H1 (cell line): ENCODE measurements around the gene TRAPPC11. TPM values are rescaled to one million over a fixed set of nuclear protein-coding genes. Genes with fewer than 3 reads are reported as not detected.

ENCODE experiments used
- CTCF ChIA-PET: fragments of 300-600 bp; sonication (Branson Sonifier 250); formaldehyde crosslinking; loops from one replicate; lab custom pipeline; 2021; ENCODE audit not compliant: partially characterized antibody; lab: Charles Lee
- POLR2A ChIA-PET: fragments of 300-600 bp; sonication (Branson Sonifier 250); formaldehyde crosslinking; loops from one replicate; lab custom pipeline; 2021; ENCODE audit warnings: inconsistent platforms; ENCODE audit not compliant: partially characterized antibody; lab: Charles Lee
- DNase-seq, 2 experiments: peaks; one replicate each; pipeline versions ENCODE4 v3.0.0 to v3.0.0-alpha.2; 2010 to 2022; ENCODE audit warnings: low spot score in 2 of 2, low read depth in 1 of 2, mixed read lengths in 1 of 2
- FAIRE-seq: peaks from 2 replicates; lab custom pipeline; 2011; peaks lifted over from hg19 to GRCh38; lab: Jason Lieb, UNC
- H2AFZ ChIP-seq: 2 replicates; pipeline ENCODE4 v1.8.1; 2012; ENCODE audit warnings: low read length, inconsistent platforms
- H2AK5ac ChIP-seq: 2 replicates; pipeline ENCODE4 v1.6.1; 2013; ENCODE audit warnings: low read depth, low read length
- H2BK120ac ChIP-seq: replicated peaks from 2 replicates; pipeline ENCODE3; 2013; ENCODE audit warnings: low read depth, low read length, inconsistent platforms
- H2BK12ac ChIP-seq: 2 replicates; pipeline ENCODE4 v1.6.1; 2013; ENCODE audit warnings: low read depth, low read length
- H2BK15ac ChIP-seq: 2 replicates; pipeline ENCODE4 v1.6.1; 2013; ENCODE audit warnings: low read length
- H2BK20ac ChIP-seq: 2 replicates; pipeline ENCODE4 v1.6.1; 2013; ENCODE audit warnings: low read length
- H2BK5ac ChIP-seq: 2 replicates; pipeline ENCODE4 v1.6.1; 2013; ENCODE audit warnings: low read depth, low read length
- H3K14ac ChIP-seq: 2 replicates; pipeline ENCODE4 v1.6.1; 2013; ENCODE audit warnings: inconsistent platforms; ENCODE audit not compliant: insufficient read length
- H3K18ac ChIP-seq: 2 replicates; pipeline ENCODE4 v1.6.1; 2013; ENCODE audit warnings: low read length; ENCODE audit errors: extremely low read depth
- H3K23ac ChIP-seq: 2 replicates; pipeline ENCODE4 v1.6.1; 2013; ENCODE audit warnings: inconsistent platforms; ENCODE audit not compliant: insufficient read length
- H3K23me2 ChIP-seq: 2 replicates; pipeline ENCODE4 v1.6.1; 2013; ENCODE audit warnings: low read depth, low read length
- H3K27ac ChIP-seq: 2 replicates; pipeline ENCODE4 v1.6.1; 2011; ENCODE audit warnings: low read depth, low read length, inconsistent platforms
- H3K27me3 ChIP-seq, 4 experiments: replicated peaks in 1 of 4; 1 replicate in 1 of 4; 2 replicates in 3 of 4; pipeline versions ENCODE4 v1.6.1 to v1.8.1; 2011 to 2013; ENCODE audit warnings: low read length in 3 of 4, mild to moderate bottlenecking in 3 of 4, inconsistent platforms in 2 of 4, mixed read lengths in 2 of 4, moderate library complexity in 1 of 4; ENCODE audit not compliant: control insufficient read depth in 3 of 4, insufficient read depth in 3 of 4; ENCODE audit errors: extremely low read depth in 1 of 4
- H3K36me3 ChIP-seq, 4 experiments: 2 replicates each; pipeline versions ENCODE4 v1.6.1 to v1.8.1; 2011 to 2013; ENCODE audit warnings: mild to moderate bottlenecking in 4 of 4, low read length in 3 of 4, moderate library complexity in 2 of 4, control low read depth in 1 of 4, inconsistent platforms in 1 of 4; ENCODE audit not compliant: insufficient read depth in 4 of 4, control insufficient read depth in 2 of 4
- H3K4ac ChIP-seq: replicated peaks from 2 replicates; pipeline ENCODE3; 2013; ENCODE audit warnings: low read length, low read depth, mixed read lengths, inconsistent platforms; ENCODE audit not compliant: insufficient read length
- H3K4me1 ChIP-seq, 4 experiments: replicated peaks in 1 of 4; 1 replicate in 1 of 4; 2 replicates in 3 of 4; pipeline versions ENCODE4 v1.6.1 to v1.8.1; 2011 to 2013; ENCODE audit warnings: low read length in 3 of 4, inconsistent platforms in 2 of 4, mixed read lengths in 1 of 4; ENCODE audit not compliant: insufficient read depth in 4 of 4, control insufficient read depth in 3 of 4
- H3K4me2 ChIP-seq, 2 experiments: 2 replicates each; pipeline versions ENCODE4 v1.6.1 to v1.8.1; 2011 to 2013; ENCODE audit warnings: low read depth in 2 of 2, low read length in 2 of 2, control low read depth in 1 of 2, inconsistent platforms in 1 of 2, mild to moderate bottlenecking in 1 of 2; ENCODE audit not compliant: insufficient read depth in 1 of 2
- H3K4me3 ChIP-seq, 4 experiments: fragments of 200-600, 300-600 bp in 1 of 4; sonication (generic), shearing (Covaris generic), sonication (Bioruptor Twin) in 1 of 4; 2 replicates each; pipeline versions ENCODE4 v1.5.1 to v1.8.1; 2011 to 2016; ENCODE audit warnings: low read length in 4 of 4, low read depth in 3 of 4, control low read depth in 2 of 4, inconsistent platforms in 2 of 4, mild to moderate bottlenecking in 2 of 4, mixed read lengths in 1 of 4, moderate library complexity in 1 of 4; ENCODE audit not compliant: insufficient read depth in 2 of 4; ENCODE audit errors: extremely low read depth in 1 of 4
- H3K56ac ChIP-seq: replicated peaks from 2 replicates; pipeline ENCODE3; 2013; ENCODE audit warnings: low read depth, mild to moderate bottlenecking, mixed read lengths, low read length, inconsistent platforms; ENCODE audit not compliant: insufficient read length
- H3K79me1 ChIP-seq: 2 replicates; pipeline ENCODE4 v1.6.1; 2013; ENCODE audit warnings: low read depth, low read length, control low read depth
- H3K79me2 ChIP-seq, 2 experiments: 2 replicates each; pipeline versions ENCODE4 v1.6.1 to v1.8.1; 2012 to 2013; ENCODE audit warnings: low read length in 2 of 2, mild to moderate bottlenecking in 2 of 2, inconsistent platforms in 1 of 2; ENCODE audit not compliant: insufficient read depth in 2 of 2, control insufficient read depth in 1 of 2
- H3K9ac ChIP-seq, 4 experiments: replicated peaks in 1 of 4; 1 replicate in 1 of 4; 2 replicates in 3 of 4; pipeline versions ENCODE4 v1.6.1 to v1.8.1; 2011 to 2013; ENCODE audit warnings: low read depth in 3 of 4, low read length in 3 of 4, control low read depth in 2 of 4, mild to moderate bottlenecking in 2 of 4, moderate library complexity in 2 of 4, inconsistent platforms in 1 of 4; ENCODE audit errors: extremely low read depth in 1 of 4
- H3K9me3 ChIP-seq, 2 experiments: 2 replicates each; pipeline versions ENCODE4 v1.6.1 to v1.8.1; 2012 to 2013; ENCODE audit warnings: mild to moderate bottlenecking in 2 of 2, moderate library complexity in 2 of 2, control low read depth in 1 of 2, inconsistent platforms in 1 of 2, low read depth in 1 of 2, low read length in 1 of 2, mixed read lengths in 1 of 2; ENCODE audit not compliant: insufficient read depth in 2 of 2
- H4K20me1 ChIP-seq, 2 experiments: replicated peaks in 1 of 2; 2 replicates each; pipeline versions ENCODE3 to v1.8.1; 2011 to 2013; ENCODE audit warnings: inconsistent platforms in 2 of 2, low read length in 2 of 2, mild to moderate bottlenecking in 1 of 2; ENCODE audit not compliant: insufficient read depth in 2 of 2, control insufficient read depth in 1 of 2
- H4K5ac ChIP-seq: 2 replicates; pipeline ENCODE4 v1.6.1; 2013; ENCODE audit warnings: low read length, low read depth, mixed read lengths, inconsistent platforms; ENCODE audit not compliant: insufficient read length
- H4K8ac ChIP-seq: 2 replicates; pipeline ENCODE4 v1.8.0; 2013; ENCODE audit warnings: mild to moderate bottlenecking, moderate library complexity, low read length, inconsistent platforms; ENCODE audit not compliant: insufficient read depth; ENCODE audit errors: extremely low read depth
- H4K91ac ChIP-seq: replicated peaks from 2 replicates; pipeline ENCODE3; 2013; ENCODE audit warnings: low read length, mixed read lengths, inconsistent platforms; ENCODE audit not compliant: insufficient read length
- GABPA ChIP-seq: IDR thresholded peaks from 2 replicates; pipeline ENCODE4 v1.6.1; 2011; ENCODE audit warnings: mild to moderate bottlenecking, low read length, moderate library complexity, borderline replicate concordance; ENCODE audit not compliant: insufficient read depth
- JUND ChIP-seq: IDR thresholded peaks from 2 replicates; pipeline ENCODE4 v1.6.1; 2011; ENCODE audit warnings: mild to moderate bottlenecking, improper control_type of control experiment, low read length
- SAP30 ChIP-seq: fragments of 300-600 bp; sonication (generic); IDR thresholded peaks from 2 replicates; pipeline ENCODE4 v1.7.1; 2012; ENCODE audit warnings: low read length, moderate library complexity, mild to moderate bottlenecking, inconsistent platforms; ENCODE audit not compliant: insufficient read depth, insufficient replicate concordance
- SP1 ChIP-seq: IDR thresholded peaks from 2 replicates; pipeline ENCODE4 v1.6.1; 2011; ENCODE audit warnings: low read depth, low read length
- SUZ12 ChIP-seq: fragments of 200-600 bp; sonication (generic); IDR thresholded peaks from 2 replicates; pipeline ENCODE4 v1.6.1; 2012; ENCODE audit warnings: mild to moderate bottlenecking, inconsistent platforms, low read length, moderate library complexity, mixed read lengths
- WGBS, 2 experiments: shearing (Covaris generic) in 1 of 2; methylation state at CpG; one replicate each; pipeline versions ENCODE4 v1.1.6 to v1.1.7; 2013 to 2015; ENCODE audit warnings: low lambda C conversion rate in 2 of 2, mixed read lengths in 2 of 2, inconsistent platforms in 1 of 2, low coverage in 1 of 2, missing lambda C conversion rate in 1 of 2; ENCODE audit not compliant: insufficient replicate concordance in 2 of 2, insufficient coverage in 1 of 2, insufficient read length in 1 of 2; ENCODE audit errors: extremely low coverage in 1 of 2, missing lambda C conversion rate in 1 of 2; 5-methylcytosine and 5-hydroxymethylcytosine counted together
- polyA plus RNA-seq, 7 experiments: library from polyadenylated mRNA; depleted of rRNA in 3 of 7; stranded (reverse) in 5 of 7; unstranded in 2 of 7; fragments of >200 nt in 5 of 7; fragments of 200-250 nt in 2 of 7; gene quantifications; 1 replicate in 5 of 7; 2 replicates in 1 of 7; 4 replicates in 1 of 7; pipeline versions ENCODE4 v1.2.1 to v1.2.3, GENCODE V29; 2011 to 2013; ENCODE audit warnings: missing spikeins in 2 of 7, mixed read lengths in 2 of 7
- total RNA-seq: library from RNA; stranded (reverse); fragmentation: NEBNext Ultra II Directional; extraction: Animal tissue kit (Norgen Biotek cat#: 25700); gene quantifications from 2 replicates; pipeline ENCODE4 v1.2.1, GENCODE V29; 2021
- TF ChIP-seq, protein P1 (sequence below): IDR thresholded peaks from 2 replicates; pipeline ENCODE4 v1.6.1; 2012; ENCODE audit warnings: inconsistent platforms

Gene TRAPPC11
- total and polyA plus RNA-seq, 2 of the 8 experiments (the other 6 are each of a cell fraction or from before 2014, with no cell fraction given) = 19.2 to 25.9 TPM

DNA sequence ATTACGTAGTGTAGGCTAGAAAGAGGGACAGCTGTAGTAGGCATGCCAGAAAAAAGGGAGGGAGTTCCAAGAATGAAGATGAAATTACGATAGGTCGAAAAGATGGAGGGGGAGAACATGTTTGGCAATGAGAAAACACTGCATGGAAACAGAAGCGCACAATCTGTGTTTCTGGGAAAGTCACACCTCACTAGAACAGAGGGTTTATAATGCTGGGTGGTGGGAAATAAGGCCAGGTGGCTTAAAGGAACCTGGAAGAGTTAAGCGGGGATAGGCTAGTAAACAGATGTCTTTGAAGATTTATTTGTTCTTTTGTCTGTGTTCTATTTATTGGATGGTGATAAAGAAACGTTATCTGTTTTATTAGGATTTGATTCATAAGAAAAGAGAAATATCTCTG, 29.1 kb downstream of the TRAPPC11 start:
- Histone ChIP-seq H3K79me2 (no peaks in the 10 kb centered on the region), H3K27me3 (no peaks in the 10 kb centered on the region), H3K27ac (no peak overlapping the region), H3K4me3 (no peak overlapping the region), H3K4me2 (no peak overlapping the region), H4K5ac (no peak overlapping the region), H2AFZ (no peak overlapping the region), H2BK12ac (no peak overlapping the region), H3K23me2 (no peaks in the 10 kb centered on the region), H3K79me1 (no peaks in the 10 kb centered on the region), H2BK120ac (no peak overlapping the region), H4K91ac (no peak overlapping the region), H2BK20ac (no peak overlapping the region), H3K18ac (no peak overlapping the region), H2BK5ac (no peak overlapping the region), H3K4ac (no peak overlapping the region), H2BK15ac (no peak overlapping the region), H3K36me3 (peaks cover 9 to 68% (median 22%) of the 10 kb centered on the region in 4 experiments), H3K56ac (no peak overlapping the region), H3K14ac (no peak overlapping the region), H3K4me1 (no peaks in the 10 kb centered on the region), H3K23ac (no peak overlapping the region), H4K20me1 (no peaks in the 10 kb centered on the region), H3K9ac (no peak overlapping the region), H2AK5ac (no peak overlapping the region), H4K8ac (no peak overlapping the region), H3K9me3 (no peaks in the 10 kb centered on the region)
- ChIA-PET CTCF (no interaction called here), POLR2A (no interaction called here)
- FAIRE-seq (no peak), DNase-seq (no peak)
- TF ChIP-seq, protein P1, sequence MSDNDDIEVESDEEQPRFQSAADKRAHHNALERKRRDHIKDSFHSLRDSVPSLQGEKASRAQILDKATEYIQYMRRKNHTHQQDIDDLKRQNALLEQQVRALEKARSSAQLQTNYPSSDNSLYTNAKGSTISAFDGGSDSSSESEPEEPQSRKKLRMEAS = no peak
- TF ChIP-seq GABPA (no peak), SP1 (no peak), SAP30 (no peak), JUND (no peak), SUZ12 (no peak)
- 80 to 88% methylated on average over 2 to 6 of the region's 6 CpGs for WGBS, 2 experiments
